HepG2 (cell line): ENCODE measurements around the gene NTMT1. TPM values are rescaled to one million over a fixed set of nuclear protein-coding genes. Genes with fewer than 3 reads are reported as not detected.
A peak's percentile ranks its signal among the peaks of the same experiment; 100 is the strongest.

Experiments used
- KDM5B ChIP-seq: sonication (generic); formaldehyde crosslinking; IDR thresholded peaks from 2 replicates; pipeline ENCODE4 v1.4.0; 2020; ENCODE audit warnings: missing genetic modification reagents, mild to moderate bottlenecking, borderline replicate concordance
- KLF12 ChIP-seq: sonication (generic); formaldehyde crosslinking; IDR thresholded peaks from 2 replicates; pipeline ENCODE4 v1.4.0; 2020; ENCODE audit warnings: missing genetic modification reagents, borderline replicate concordance
- MYNN ChIP-seq: sonication (generic); formaldehyde crosslinking; IDR thresholded peaks from 2 replicates; pipeline ENCODE4 v1.4.0; 2020; ENCODE audit warnings: mild to moderate bottlenecking, low read depth, missing genetic modification reagents
- PLRG1 ChIP-seq: fragments of 450-650 bp; conservative IDR thresholded peaks from 2 replicates; pipeline ENCODE4 v1.6.1; 2016
- RFXAP ChIP-seq: sonication (generic); formaldehyde crosslinking; IDR thresholded peaks from 2 replicates; pipeline ENCODE4 v1.4.0; 2020; ENCODE audit warnings: missing genetic modification reagents, borderline replicate concordance
- RNF219 ChIP-seq: sonication (generic); formaldehyde crosslinking; IDR thresholded peaks from 2 replicates; pipeline ENCODE4 v1.5.0; 2020; ENCODE audit warnings: mild to moderate bottlenecking, missing genetic modification reagents
- ZBTB33 ChIP-seq: sonication (generic); formaldehyde crosslinking; IDR thresholded peaks from 2 replicates; pipeline ENCODE4 v1.4.0; 2020; ENCODE audit warnings: missing genetic modification reagents
- ZFP36L2 ChIP-seq: sonication (generic); formaldehyde crosslinking; IDR thresholded peaks from 2 replicates; pipeline ENCODE4 v1.4.0; 2020; ENCODE audit warnings: missing genetic modification reagents
- ZNF124 ChIP-seq: sonication (generic); formaldehyde crosslinking; IDR thresholded peaks from 2 replicates; pipeline ENCODE4 v1.4.0; 2020; ENCODE audit warnings: missing genetic modification reagents
- ZNF280D ChIP-seq: sonication (generic); formaldehyde crosslinking; IDR thresholded peaks from 2 replicates; pipeline ENCODE4 v1.5.1; 2020; ENCODE audit warnings: mild to moderate bottlenecking, missing genetic modification reagents
- ZNF432 ChIP-seq: sonication (generic); formaldehyde crosslinking; IDR thresholded peaks from 2 replicates; pipeline ENCODE4 v1.5.0; 2020; ENCODE audit warnings: missing genetic modification reagents, mild to moderate bottlenecking, borderline replicate concordance
- ZNF557 ChIP-seq: sonication (generic); formaldehyde crosslinking; IDR thresholded peaks from 2 replicates; pipeline ENCODE4 v1.4.0; 2020; ENCODE audit warnings: missing genetic modification reagents
- ZNF646 ChIP-seq: sonication (generic); formaldehyde crosslinking; IDR thresholded peaks from 2 replicates; pipeline ENCODE4 v1.9.0; 2021; ENCODE audit warnings: mild to moderate bottlenecking, missing genetic modification reagents
- polyA plus RNA-seq, 8 experiments: library from polyadenylated mRNA; depleted of rRNA in 3 of 8; stranded (reverse) in 7 of 8; unstranded in 1 of 8; fragments of >200 nt; fragmentation: Illumina TruSeq in 4 of 8; extraction: Trizol in 4 of 8; gene quantifications; 2 replicates each; pipeline versions ENCODE4 v1.2.1 to v1.2.3, GENCODE V29; 2011 to 2016; ENCODE audit warnings: low read depth in 4 of 8, missing spikeins in 1 of 8, mixed read lengths in 1 of 8; ENCODE audit not compliant: insufficient read depth in 1 of 8
- total RNA-seq, 5 experiments: library from RNA; depleted of rRNA; stranded (reverse); fragments of >200 nt; fragmentation: Illumina TruSeq; extraction: Trizol; gene quantifications; 2 replicates each; pipeline ENCODE4 v1.2.3, GENCODE V29; 2016; ENCODE audit warnings: low read depth in 1 of 5

The NTMT1 gene
- total and polyA plus RNA-seq, 2 of the 13 experiments (the other 11 are each of a cell fraction or from before 2014, with no cell fraction given) = 49.1 to 53.8 TPM

- TF ChIP-seq ZNF646 (CRISPR knock-in tag) (no peak), ZFP36L2 (CRISPR knock-in tag) (no peak), KLF12 (CRISPR knock-in tag) (peak; percentile 24; the same call in 1 of the 2 replicates), RNF219 (CRISPR knock-in tag) (no peak), ZNF280D (0 out of 2 replicates have a peak, but pooled peaks have one; percentile 24), ZNF124 (peak; percentile 68), ZBTB33 (CRISPR knock-in tag) (no peak), PLRG1 (no peak), ZNF557 (CRISPR knock-in tag) (no peak), RFXAP (CRISPR knock-in tag) (no peak), KDM5B (CRISPR knock-in tag) (no peak; the same call in 1 of the 2 replicates), ZNF432 (CRISPR knock-in tag) (no peak), MYNN (CRISPR knock-in tag) (no peak)
These were observed 19.6 kb upstream of the NTMT1 start (continued) for GRCh38 chr9:129606161-129607026.
